Measurements from ENCODE around the gene INPP5D.
"Not testable (repeated sequence)": the region's sequence is repeated elsewhere in the genome, so short reads cannot be mapped to it uniquely, and the experiment has no call there.

INPP5D gene

GRCh38 chr2:233119123-233119522, 59.0 kb downstream of the INPP5D start:
- DNase-seq: no peak

GRCh38 chr2:233119806-233120205, 59.7 kb downstream of the INPP5D start:
- DNase-seq: no peak

DNA sequence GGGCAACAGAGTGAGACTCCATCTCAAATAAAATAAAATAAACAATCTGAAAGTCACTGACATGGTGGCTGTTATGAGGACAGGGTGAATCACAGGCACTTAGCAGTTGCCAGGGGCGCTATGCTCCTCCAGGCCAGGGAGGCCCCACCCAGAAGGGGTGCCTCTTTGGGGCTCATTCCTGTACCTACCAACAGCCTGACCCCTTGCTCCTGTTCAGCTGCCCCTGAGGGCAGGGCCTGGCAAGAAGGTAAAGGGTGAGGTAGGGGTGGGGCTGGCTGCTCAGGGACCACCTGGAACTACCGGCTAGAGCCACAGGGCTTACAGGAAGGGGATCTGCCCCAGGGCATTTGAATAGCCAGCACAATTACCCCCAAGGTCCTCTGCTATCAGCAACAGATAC, 60.3 kb downstream of the INPP5D start:
- DNase-seq: no peak

DNA sequence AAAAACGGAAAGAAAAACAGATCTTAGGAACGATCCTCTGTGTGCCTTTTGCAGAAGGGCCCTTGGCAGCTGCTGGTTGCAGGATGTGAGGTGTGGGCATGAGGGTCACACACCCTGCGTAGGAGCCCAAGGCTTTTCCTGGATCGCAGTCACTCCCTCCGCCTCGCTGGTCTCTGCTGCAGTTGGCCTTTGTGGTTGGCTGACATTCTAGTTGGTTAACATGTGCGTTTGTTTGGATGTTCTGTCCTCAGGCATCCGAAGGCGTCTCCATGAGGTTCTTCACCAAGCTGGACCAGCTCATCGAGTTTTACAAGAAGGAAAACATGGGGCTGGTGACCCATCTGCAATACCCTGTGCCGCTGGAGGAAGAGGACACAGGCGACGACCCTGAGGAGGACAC, 61.7 kb downstream of the INPP5D start:
- DNase-seq: no peak

DNA sequence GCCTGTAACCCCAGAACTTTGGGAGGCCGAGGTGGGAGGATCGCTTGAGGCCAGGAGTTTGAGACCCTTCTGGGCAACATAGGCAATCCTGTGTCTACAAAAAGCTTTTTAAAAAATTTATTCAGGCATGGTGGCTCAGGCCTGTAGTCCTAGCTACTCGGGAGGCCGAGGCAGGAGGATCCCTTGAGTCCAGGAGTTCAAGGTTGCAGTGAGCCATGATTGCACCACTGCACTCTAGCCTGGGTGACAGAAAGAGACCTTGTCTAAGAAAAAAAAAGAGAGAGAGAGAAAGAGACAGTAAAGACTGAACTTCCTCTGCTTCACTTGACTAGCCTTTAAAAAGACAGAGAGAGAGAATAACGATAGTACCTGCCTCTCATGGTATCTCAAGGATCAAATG, 62.4 kb downstream of the INPP5D start:
- no peak for DNase-seq

DNA sequence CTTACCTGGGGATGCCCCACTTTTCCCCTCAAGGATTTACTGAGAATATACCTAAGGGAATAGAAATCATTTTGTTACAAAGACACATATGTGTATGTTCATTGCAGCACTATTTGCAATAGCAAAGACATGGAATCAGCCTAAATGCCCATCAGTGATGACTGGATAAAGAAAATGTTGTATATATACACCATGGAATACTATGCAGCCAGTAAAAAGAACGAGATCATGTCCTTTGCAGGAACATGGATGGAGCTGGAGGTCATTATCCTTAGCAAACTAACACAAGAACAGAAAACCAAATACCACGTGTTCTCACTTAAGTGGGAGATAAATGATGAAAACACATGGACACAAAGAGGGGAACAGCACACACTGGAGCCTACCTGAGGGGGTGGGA, 63.4 kb downstream of the INPP5D start:
- not testable (repeated sequence) for DNase-seq

DNA sequence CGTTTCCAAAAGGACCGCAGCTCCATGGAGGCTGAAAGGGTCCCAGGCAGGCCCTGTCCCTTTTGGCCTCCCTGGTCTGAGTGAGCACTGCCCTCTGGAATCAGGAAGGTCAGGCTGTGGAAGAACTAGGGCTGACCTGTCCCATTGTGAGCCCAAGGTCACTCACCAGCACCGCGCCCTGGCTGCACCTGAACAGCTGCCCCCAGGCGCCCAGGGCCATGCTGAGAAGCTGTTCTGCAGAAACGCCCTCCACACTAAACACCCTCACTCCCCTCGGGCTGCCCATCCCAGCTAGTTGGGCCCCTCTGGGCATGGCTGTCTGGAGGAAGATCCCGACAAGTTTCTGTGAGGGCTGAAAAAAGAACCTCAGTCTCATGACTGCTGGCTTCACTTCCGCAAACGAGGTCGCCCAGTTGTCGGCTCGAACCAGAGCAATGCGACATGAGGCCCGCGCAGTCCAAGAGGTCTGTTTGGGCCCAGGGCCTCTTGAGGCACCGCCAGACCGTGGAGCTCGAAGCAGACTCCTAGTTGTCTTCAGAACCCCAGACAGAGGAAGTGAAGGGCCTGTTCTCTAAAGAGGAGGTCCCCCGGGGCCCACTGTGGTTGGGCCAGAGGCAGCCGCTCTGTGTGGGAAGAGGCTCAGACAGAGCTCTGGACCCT, 64.4 kb downstream of the INPP5D start:
- no peak for DNase-seq

GRCh38 chr2:233125455-233126065, 65.4 kb downstream of the INPP5D start:
- DNase-seq: no peak

GRCh38 chr2:233129351-233129978, 69.3 kb downstream of the INPP5D start:
- no peak for DNase-seq

- DNase-seq: no peak
Observed at GRCh38 chr2:233130024-233130423, 69.9 kb downstream of the INPP5D start.

GRCh38 chr2:233130481-233131020, 70.4 kb downstream of the INPP5D start:
- DNase-seq: no peak

GRCh38 chr2:233131936-233132720, 72.0 kb downstream of the INPP5D start:
- DNase-seq: no peak

- no peak for DNase-seq
Observed at GRCh38 chr2:233133239-233133638, 73.1 kb downstream of the INPP5D start.

GRCh38 chr2:233135421-233135820, 75.3 kb downstream of the INPP5D start:
- no peak for DNase-seq

DNA sequence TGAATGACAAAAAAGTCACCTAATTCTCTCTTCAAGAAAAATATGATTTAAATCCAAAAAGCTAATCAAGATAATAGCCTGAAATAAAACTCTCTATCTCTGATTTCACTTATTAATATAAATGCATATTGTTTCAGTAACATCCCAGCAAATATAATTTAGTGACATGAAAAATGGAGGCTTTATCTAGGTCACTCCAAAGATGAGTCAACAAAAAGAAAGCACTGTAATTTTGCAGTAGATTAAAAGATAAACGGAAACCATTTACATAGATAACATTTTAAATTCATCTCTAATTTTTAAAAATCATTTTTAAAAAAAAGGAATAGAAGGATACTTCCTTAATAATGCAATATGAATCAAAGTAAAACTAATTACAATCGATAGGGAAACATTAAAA, 76.9 kb downstream of the INPP5D start:
- DNase-seq: no peak

GRCh38 chr2:233140077-233140585, 80.0 kb downstream of the INPP5D start:
- DNase-seq: no peak

GRCh38 chr2:233140978-233141377, 80.8 kb downstream of the INPP5D start:
- no peak for DNase-seq

GRCh38 chr2:233141901-233142300, 81.8 kb downstream of the INPP5D start:
- DNase-seq: no peak

DNA sequence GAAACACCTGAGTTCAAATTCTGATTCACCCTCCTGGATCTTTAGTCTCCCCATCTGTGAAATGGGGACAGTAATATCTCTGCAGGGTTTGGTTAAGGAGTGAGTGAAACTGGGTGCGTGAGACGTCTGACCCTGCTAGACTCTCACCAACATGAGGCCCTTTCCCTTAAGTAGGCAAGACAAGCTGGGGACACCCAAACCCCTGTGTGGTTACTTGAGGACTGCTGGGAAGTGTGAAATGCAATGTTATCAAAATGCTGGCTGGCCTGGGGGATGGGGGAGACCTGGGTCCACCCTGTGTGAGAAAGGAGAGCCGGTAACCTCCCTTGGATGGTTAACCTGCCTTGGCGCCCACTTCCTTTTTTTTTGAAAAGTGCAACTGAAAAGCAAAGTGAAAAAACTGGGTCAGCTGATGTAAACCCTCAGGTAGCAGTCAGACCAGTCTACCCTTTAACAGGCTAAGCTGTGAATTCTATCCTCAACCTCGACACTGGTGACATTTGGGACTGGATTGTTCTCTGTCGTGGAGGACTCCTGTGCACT, 82.3 kb downstream of the INPP5D start:
- DNase-seq: no peak

GRCh38 chr2:233143700-233144331, 83.7 kb downstream of the INPP5D start:
- DNase-seq: no peak

DNA sequence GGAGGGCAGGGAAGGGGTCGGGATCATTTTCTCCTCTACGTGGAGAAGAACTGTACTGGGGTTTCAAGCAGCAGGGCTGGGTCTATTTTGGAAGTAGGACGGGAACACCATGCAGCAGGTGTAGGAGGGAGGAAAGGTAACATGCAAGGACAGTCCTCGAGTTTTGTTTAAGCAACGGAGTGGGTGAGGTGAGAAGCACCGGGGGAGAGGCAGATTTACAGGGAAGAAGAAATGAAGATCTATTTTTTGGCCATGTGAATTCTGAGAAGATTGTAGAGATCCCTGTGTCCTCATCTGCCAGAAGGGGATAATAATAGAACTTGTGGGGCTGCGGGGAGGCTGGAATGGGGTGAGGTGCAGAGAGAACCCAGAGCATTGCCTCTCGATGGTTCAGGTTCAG, 85.6 kb downstream of the INPP5D start:
- DNase-seq: no peak

GRCh38 chr2:233146194-233146593, 86.1 kb downstream of the INPP5D start:
- DNase-seq: no peak
